Loucy (cell line): Measurements from ENCODE around the gene MTG2.

Experiments used
- H2AFZ ChIP-seq: fragments of 200-600 bp; sonication (generic); 2 replicates; pipeline ENCODE4 v1.6.0; 2016; ENCODE audit warnings: antibody characterized with exemption, mild to moderate bottlenecking, low read length, moderate library complexity
- H3F3A ChIP-seq: fragments of 200-600 bp; 2 replicates; pipeline ENCODE4 v1.6.0; 2016; ENCODE audit warnings: antibody characterized with exemption, low read depth, mild to moderate bottlenecking
- H3K27me3 ChIP-seq: fragments of 200-600 bp; sonication (generic); 2 replicates; pipeline ENCODE4 v1.6.1; 2014; ENCODE audit warnings: low read length, mild to moderate bottlenecking; ENCODE audit not compliant: insufficient read depth, poor library complexity, severe bottlenecking
- H3K36me3 ChIP-seq: fragments of 200-600 bp; sonication (generic); 2 replicates; pipeline ENCODE4 v1.6.1; 2016; ENCODE audit warnings: low read length; ENCODE audit not compliant: insufficient read depth
- H3K4me1 ChIP-seq: fragments of 200-600 bp; sonication (generic); 2 replicates; pipeline ENCODE4 v1.5.1; 2014; ENCODE audit warnings: low read length, mild to moderate bottlenecking; ENCODE audit not compliant: insufficient read depth, poor library complexity, severe bottlenecking
- H3K4me2 ChIP-seq: fragments of 200-600 bp; sonication (generic); 2 replicates; pipeline ENCODE4 v1.6.0; 2014; ENCODE audit warnings: antibody characterized with exemption, low read length, low read depth, mild to moderate bottlenecking; ENCODE audit not compliant: poor library complexity, severe bottlenecking
- H3K4me3 ChIP-seq: fragments of 200-600 bp; sonication (generic); 2 replicates; pipeline ENCODE4 v1.5.1; 2014; ENCODE audit warnings: low read length, mild to moderate bottlenecking, mixed read lengths; ENCODE audit not compliant: poor library complexity, severe bottlenecking
- H3K79me2 ChIP-seq: fragments of 200-600 bp; sonication (generic); 2 replicates; pipeline ENCODE4 v1.6.1; 2014; ENCODE audit warnings: low read length; ENCODE audit not compliant: insufficient read depth
- H3K9ac ChIP-seq: fragments of 200-600 bp; sonication (generic); 2 replicates; pipeline ENCODE4 v1.6.0; 2014; ENCODE audit warnings: mild to moderate bottlenecking, low read depth, low read length, moderate library complexity; ENCODE audit not compliant: poor library complexity, severe bottlenecking
- H3K9me2 ChIP-seq: fragments of 200-600 bp; sonication (generic); replicated peaks from 2 replicates; pipeline ENCODE4 v1.6.1; 2016; ENCODE audit warnings: low read depth, low read length, mixed read lengths
- H3K9me3 ChIP-seq: fragments of 200-600 bp; sonication (generic); 2 replicates; pipeline ENCODE4 v1.6.1; 2014; ENCODE audit warnings: mild to moderate bottlenecking, antibody characterized with exemption, low read length, low read depth; ENCODE audit not compliant: insufficient read depth
- H4K20me1 ChIP-seq: fragments of 200-600 bp; sonication (generic); 2 replicates; pipeline ENCODE4 v1.6.0; 2014; ENCODE audit warnings: antibody characterized with exemption, low read length, mild to moderate bottlenecking; ENCODE audit not compliant: insufficient read depth, poor library complexity, severe bottlenecking
- EZH2phosphoT487 ChIP-seq: fragments of 200-600 bp; IDR thresholded peaks from 2 replicates; pipeline ENCODE4 v1.6.1; 2018; ENCODE audit warnings: antibody characterized with exemption, mild to moderate bottlenecking, moderate library complexity, borderline replicate concordance
- TF ChIP-seq, protein P1 (sequence below): fragments of 200-600 bp; sonication (generic); conservative IDR thresholded peaks from 2 replicates; pipeline ENCODE4 v1.5.1; 2014; ENCODE audit warnings: mild to moderate bottlenecking, antibody characterized with exemption, low read length

Gene MTG2

DNA sequence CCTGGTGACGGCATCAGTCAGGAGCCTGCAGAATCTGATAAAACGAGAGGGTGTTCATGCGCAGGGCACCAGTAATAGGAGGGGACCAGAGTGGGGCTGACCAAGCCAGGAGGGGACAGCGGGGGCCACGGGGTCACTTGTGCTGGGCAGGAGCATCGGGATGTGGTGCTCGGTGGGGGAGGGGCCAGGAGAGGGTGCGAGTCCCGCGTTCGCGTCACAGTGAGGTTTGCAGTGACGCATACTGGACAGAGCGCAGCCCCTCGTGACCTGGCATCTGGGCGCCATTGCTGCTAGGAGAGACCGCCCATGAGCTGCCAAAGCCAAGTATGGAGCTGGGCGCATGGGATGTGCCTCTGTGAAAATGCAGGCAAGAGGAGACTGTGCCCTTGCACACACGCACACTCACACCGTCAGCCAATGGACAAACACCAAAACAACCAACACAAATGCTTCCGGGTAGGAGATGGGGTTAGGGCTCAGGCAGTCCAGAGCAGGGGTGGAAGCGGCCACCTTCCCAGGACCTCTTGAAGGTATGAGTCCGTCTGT is 13.9 kb upstream of the MTG2 start:
- Histone ChIP-seq H3K4me1 (no peaks in the 10 kb centered on the region), H3K27me3 (no peaks in the 10 kb centered on the region), H3K9me2 (no peaks in the 10 kb centered on the region), H3K4me3 (no peak overlapping the region), H3K79me2 (no peaks in the 10 kb centered on the region), H3K4me2 (no peak overlapping the region), H3K9ac (no peak overlapping the region), H3K36me3 (peaks cover 43% of the 10 kb centered on the region; the same call in 1 of the 2 replicates), H4K20me1 (no peaks in the 10 kb centered on the region), H2AFZ (no peak overlapping the region), H3F3A (no peaks in the 10 kb centered on the region), H3K9me3 (no peaks in the 10 kb centered on the region)
- TF ChIP-seq, protein P1, sequence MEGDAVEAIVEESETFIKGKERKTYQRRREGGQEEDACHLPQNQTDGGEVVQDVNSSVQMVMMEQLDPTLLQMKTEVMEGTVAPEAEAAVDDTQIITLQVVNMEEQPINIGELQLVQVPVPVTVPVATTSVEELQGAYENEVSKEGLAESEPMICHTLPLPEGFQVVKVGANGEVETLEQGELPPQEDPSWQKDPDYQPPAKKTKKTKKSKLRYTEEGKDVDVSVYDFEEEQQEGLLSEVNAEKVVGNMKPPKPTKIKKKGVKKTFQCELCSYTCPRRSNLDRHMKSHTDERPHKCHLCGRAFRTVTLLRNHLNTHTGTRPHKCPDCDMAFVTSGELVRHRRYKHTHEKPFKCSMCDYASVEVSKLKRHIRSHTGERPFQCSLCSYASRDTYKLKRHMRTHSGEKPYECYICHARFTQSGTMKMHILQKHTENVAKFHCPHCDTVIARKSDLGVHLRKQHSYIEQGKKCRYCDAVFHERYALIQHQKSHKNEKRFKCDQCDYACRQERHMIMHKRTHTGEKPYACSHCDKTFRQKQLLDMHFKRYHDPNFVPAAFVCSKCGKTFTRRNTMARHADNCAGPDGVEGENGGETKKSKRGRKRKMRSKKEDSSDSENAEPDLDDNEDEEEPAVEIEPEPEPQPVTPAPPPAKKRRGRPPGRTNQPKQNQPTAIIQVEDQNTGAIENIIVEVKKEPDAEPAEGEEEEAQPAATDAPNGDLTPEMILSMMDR: no peak
- no peak for TF ChIP-seq EZH2phosphoT487

DNA sequence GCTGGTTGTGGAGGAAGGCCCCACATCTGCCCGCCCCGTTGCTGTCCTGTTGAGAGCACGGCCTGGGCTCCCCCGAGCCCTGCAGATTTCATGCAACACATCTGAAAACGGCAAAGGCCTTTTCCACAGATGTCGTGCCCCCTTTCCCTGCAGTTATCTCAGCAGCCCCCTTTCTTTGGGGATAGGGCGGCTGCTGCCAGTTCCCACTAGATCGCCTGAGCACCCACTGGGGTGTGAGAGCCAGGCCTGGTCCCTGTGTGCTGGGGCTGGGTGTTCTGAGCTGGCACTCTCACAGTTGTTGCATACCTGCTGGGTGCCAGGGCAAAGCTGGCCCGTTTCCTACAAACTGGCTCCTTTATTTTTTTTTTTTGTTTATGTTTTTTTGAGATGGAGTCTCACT is 12.3 kb upstream of the MTG2 start:
- Histone ChIP-seq H3K4me1 (no peaks in the 10 kb centered on the region), H3K27me3 (no peaks in the 10 kb centered on the region), H4K20me1 (no peaks in the 10 kb centered on the region), H3K4me3 (no peak overlapping the region), H3K9me2 (no peaks in the 10 kb centered on the region), H3K4me2 (no peak overlapping the region), H3F3A (no peaks in the 10 kb centered on the region), H3K9me3 (no peaks in the 10 kb centered on the region), H2AFZ (no peak overlapping the region), H3K36me3 (peaks cover 33% of the 10 kb centered on the region; the same call in 1 of the 2 replicates), H3K9ac (no peak overlapping the region), H3K79me2 (no peaks in the 10 kb centered on the region)
- TF ChIP-seq, protein P1: no peak
- TF ChIP-seq EZH2phosphoT487: no peak

DNA sequence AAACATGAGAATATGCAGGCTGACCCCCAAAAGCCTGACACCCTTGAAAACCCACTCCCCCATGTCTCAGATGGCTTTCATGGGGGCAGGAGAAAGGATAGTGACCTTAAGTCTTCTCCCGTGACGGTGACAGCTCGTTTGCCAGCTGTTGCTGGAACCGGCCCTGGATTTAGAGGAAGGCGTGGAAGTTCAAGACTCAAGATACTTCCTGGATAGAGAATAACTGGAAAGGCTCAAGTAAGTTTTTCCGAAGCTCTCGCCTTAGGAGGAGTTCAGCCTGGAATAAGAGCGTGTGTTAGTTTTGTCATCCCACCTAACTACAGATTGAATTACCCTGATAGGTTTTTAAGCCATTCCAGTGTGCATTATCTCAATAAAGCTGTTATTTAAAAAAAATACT is 11.6 kb upstream of the MTG2 start:
- no peak overlapping the region for H2AFZ ChIP-seq
- peaks cover 31% of the 10 kb centered on the region; the same call in 1 of the 2 replicates for H3K36me3 ChIP-seq
- no peaks in the 10 kb centered on the region for H4K20me1 ChIP-seq
- no peaks in the 10 kb centered on the region for H3K9me2 ChIP-seq
- no peaks in the 10 kb centered on the region for H3K79me2 ChIP-seq
- no peaks in the 10 kb centered on the region for H3K4me1 ChIP-seq
- H3K27me3 ChIP-seq: no peaks in the 10 kb centered on the region
- no peak overlapping the region for H3K4me3 ChIP-seq
- TF ChIP-seq, protein P1: no peak
- no peak for TF ChIP-seq EZH2phosphoT487
- H3K9ac ChIP-seq: no peak overlapping the region
- no peaks in the 10 kb centered on the region for H3F3A ChIP-seq
- H3K4me2 ChIP-seq: no peak overlapping the region
- no peaks in the 10 kb centered on the region for H3K9me3 ChIP-seq
